ENCODE measurements around the gene TAC4.
"Not testable (repeated sequence)": the region's sequence is repeated elsewhere in the genome, so short reads cannot be mapped to it uniquely, and the experiment has no call there.

Gene TAC4

GRCh38 chr17:49832840-49833599 is 14.8 kb downstream of the TAC4 start:
- TF ChIP-seq, protein P1, sequence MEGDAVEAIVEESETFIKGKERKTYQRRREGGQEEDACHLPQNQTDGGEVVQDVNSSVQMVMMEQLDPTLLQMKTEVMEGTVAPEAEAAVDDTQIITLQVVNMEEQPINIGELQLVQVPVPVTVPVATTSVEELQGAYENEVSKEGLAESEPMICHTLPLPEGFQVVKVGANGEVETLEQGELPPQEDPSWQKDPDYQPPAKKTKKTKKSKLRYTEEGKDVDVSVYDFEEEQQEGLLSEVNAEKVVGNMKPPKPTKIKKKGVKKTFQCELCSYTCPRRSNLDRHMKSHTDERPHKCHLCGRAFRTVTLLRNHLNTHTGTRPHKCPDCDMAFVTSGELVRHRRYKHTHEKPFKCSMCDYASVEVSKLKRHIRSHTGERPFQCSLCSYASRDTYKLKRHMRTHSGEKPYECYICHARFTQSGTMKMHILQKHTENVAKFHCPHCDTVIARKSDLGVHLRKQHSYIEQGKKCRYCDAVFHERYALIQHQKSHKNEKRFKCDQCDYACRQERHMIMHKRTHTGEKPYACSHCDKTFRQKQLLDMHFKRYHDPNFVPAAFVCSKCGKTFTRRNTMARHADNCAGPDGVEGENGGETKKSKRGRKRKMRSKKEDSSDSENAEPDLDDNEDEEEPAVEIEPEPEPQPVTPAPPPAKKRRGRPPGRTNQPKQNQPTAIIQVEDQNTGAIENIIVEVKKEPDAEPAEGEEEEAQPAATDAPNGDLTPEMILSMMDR (IDR thresholded peaks at IDR 0.05; ENCODE audit: extremely low read depth, missing control alignments) = no peak
- DNase-seq (ENCODE audit: low spot score) = no peak

DNA sequence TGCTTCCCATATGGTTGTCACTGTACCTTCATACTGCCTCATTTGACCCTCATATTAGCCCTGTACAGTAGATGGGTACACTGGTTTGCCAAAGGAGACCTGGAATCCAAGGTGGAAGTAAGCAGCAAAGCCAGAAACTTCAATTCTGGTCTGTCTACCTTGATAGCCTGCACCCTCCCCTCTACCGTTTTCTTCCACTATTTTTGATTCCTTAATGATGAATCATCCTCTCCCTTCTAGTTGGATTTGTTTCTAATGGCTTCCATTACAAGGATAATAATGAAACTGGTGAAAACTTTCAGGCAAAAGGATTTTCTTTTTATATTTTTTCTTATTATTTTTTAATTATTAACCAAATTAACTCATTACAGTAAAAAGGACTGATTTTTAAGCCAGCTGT is 17.3 kb downstream of the TAC4 start:
- TF ChIP-seq, protein P1 (IDR thresholded peaks at IDR 0.05; ENCODE audit: extremely low read depth, missing control alignments) = no peak
- DNase-seq (ENCODE audit: low spot score) = no peak

DNA sequence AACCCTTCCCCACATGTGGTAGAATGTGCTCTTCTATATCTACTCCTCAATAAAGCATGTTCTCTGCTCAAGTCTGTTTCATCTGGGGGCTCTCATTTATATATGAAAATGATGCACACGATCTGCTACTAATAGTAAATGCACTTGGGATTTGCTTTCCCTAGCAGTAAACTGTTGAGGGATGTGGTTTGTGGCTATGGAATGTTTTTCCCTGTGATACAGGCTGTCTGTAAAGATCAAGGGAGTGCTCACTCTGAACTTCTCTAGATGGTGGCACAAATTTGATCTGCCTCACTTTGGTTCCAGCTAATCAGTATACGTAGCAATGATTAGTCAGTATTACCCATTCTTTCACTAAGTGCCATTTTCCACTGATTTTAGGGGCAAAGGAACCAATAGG is 18.8 kb downstream of the TAC4 start:
- TF ChIP-seq, protein P1 (IDR thresholded peaks at IDR 0.05; ENCODE audit: extremely low read depth, missing control alignments) = no peak
- no peak for DNase-seq (ENCODE audit: low spot score)

- DNase-seq (ENCODE audit: low spot score) = not testable (repeated sequence)
Measured at GRCh38 chr17:49828325-49828724, 19.5 kb downstream of the TAC4 start.

- no peak for DNase-seq (ENCODE audit: low spot score)
- TF ChIP-seq, protein P1 (IDR thresholded peaks at IDR 0.05; ENCODE audit: extremely low read depth, missing control alignments) = no peak
Measured at GRCh38 chr17:49825645-49826044, 22.2 kb downstream of the TAC4 start.

DNA sequence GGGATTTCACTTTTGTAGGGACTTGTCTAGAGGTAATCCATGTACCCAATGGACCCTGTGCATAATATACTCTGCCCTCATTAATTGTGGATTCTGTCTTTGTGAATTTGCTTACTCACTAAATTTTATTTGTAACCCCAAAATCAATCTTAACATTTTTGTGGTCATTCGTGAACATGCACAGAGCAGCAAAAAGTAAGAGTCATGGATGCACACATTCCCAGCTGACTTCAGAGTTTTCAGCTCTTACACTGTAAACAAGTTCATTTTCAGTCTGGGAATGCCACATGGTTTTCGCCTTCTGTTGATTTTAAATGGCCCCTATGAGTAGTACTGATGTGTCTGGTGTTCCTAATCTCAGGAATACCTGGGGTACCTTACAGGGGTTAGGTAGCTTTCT is 24.3 kb downstream of the TAC4 start:
- DNase-seq (ENCODE audit: low spot score) = no peak
- TF ChIP-seq, protein P1 (IDR thresholded peaks at IDR 0.05; ENCODE audit: extremely low read depth, missing control alignments) = no peak

DNA sequence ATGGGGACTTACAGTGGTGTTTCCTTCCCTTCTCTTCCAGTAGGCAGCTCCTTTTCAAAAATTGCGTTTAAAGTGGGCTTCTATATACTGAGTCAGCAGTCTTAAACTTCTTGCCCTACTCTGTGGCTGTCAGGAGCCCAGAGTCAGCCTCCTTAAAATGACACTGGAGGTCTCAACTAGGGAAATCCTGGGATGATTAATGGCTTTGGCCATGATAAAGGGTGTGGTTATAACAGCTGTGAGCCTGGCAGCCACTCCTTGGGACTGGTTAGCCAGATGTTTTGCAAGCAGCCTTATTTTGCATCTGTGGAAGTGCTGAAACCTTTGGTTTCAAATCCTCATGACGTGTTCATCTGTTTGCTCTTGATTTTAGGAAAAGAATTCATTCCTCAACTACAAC is 25.0 kb downstream of the TAC4 start:
- TF ChIP-seq, protein P1 (IDR thresholded peaks at IDR 0.05; ENCODE audit: extremely low read depth, missing control alignments) = no peak
- no peak for DNase-seq (ENCODE audit: low spot score)

GRCh38 chr17:49821916-49822315 is 26.0 kb downstream of the TAC4 start:
- TF ChIP-seq, protein P1 (IDR thresholded peaks at IDR 0.05; ENCODE audit: extremely low read depth, missing control alignments) = no peak
- no peak for DNase-seq (ENCODE audit: low spot score)

All from GM20000 (cell line).